Activated CD8-positive, alpha-beta memory T cell treated with anti-CD3 and anti-CD28 coated beads, Interleukin-2, amount 50 U/mL, for 48 hours (primary cell): ENCODE results near the gene TIMM50.
"Not testable (repeated sequence)": the region's sequence is repeated elsewhere in the genome, so short reads cannot be mapped to it uniquely, and the experiment has no call there.

Source experiments
- DNase-seq: peaks from one replicate; pipeline ENCODE4 v3.0.0-alpha.2; 2020

The TIMM50 gene

DNA sequence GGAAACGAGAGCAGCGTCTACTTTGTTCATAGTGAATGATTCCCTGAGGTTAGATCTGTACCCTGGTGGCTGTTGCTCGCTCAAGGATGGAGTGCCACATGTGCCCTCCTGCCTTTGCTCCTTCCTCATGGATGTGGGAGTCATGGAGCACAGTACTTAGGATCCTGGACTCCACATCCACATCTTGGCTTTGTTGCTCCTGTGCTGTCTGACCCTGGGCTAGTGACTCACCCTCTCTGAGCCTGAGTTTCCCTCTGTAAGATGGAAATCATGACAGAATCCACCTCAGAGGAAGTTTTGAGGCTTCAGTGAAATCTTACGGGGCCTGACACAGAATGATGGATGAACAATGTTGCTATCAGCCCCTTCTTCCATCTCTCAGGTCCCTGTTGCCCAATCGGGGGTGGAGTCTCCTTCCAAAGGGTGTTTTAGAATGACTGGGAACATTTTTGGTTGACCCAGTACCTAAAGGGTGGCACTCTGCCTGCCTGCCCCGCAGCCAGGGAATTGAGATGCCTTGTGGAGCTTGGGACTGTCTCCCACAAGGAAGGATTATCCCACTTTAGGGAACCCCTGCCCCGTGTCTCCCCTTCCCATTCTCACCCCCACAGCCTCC lies 9.8 kb upstream of the TIMM50 start:
- no peak for DNase-seq

DNA sequence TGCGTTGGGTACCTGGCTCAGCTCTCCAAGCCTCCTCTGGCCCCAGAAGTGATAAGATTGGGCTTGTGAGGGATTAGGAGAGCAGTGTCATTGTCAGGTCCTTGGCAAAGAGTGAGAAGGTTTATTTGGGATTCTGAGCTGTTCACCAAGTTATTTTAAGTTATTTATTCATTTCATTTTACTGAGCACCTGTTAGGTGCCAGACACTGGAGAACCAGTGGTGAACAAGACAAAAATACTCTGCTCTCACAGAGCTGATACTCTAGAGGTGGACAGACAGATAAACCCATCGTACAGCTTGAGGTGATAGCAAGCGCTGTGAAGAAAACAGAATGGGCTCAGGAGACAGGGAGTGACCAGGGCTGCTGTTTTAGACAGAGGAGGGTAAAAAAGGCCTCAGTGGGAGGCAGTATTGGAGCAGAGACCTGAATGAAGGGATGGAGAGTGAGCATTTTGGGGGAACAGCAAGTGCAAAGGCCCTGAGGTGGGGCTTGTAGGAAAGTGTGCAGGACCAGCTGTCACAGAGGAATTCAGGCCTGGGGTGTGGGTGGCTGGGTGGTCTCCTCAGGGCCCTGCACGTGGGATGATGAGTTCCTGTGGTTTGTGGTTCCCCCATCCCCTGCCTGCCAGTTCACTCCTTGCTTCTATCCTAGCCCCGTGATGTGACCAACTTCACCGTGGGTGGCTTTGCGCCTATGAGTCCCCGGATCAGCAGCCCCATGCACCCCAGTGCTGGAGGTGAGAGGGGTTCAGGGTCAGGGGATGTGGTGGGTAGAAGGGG lies 8.7 kb upstream of the TIMM50 start:
- DNase-seq: no peak

DNA sequence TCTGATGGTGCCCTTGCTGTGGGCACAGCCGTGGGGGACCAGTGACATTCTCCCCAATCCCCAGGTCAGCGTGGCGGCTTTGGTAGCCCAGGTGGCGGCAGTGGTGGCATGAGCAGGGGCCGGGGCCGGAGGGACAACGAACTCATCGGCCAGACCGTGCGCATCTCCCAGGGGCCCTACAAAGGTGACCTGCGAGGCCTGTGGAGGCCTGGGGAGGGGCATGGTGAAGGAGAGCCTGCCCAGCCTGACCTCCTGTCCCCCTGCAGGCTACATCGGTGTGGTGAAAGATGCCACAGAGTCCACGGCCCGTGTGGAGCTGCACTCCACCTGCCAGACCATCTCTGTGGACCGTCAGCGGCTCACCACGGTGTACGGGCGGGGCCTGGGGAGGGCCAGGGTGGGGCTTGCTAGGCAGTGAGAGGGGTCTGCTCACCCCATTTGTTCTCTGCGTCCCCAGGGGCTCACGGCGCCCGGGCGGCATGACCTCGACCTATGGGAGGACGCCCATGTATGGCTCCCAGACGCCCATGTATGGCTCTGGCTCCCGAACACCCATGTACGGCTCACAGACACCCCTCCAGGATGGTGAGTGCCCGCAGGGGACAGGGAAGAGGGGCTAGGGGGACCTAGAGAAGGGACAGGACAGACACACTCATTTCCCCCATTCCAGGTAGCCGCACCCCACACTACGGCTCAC lies 7.7 kb upstream of the TIMM50 start:
- DNase-seq: no peak

DNA sequence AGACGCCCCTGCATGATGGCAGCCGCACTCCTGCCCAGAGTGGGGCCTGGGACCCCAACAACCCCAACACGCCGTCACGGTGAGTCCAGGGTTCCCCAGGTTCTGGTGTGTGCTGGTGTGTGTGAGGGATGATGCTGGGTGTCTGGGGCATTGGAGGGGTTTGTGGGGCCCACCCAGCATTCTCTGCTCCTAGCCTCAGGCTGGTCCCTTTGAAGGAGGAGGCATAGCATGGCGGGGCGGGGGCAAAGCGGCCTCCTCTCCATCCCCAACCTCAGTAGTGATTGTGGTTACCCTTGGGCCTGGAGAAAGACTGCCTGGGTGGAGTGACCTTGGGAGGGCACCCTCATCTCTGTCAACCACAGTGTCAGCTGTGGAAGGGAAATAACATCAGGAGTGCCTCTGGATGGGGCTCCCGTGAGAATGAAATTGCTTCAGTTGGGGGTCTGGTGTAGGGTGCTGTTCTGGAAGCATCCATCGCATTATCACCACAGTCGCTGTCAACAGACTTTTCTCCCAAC lies 7.1 kb upstream of the TIMM50 start:
- DNase-seq: no peak

DNA sequence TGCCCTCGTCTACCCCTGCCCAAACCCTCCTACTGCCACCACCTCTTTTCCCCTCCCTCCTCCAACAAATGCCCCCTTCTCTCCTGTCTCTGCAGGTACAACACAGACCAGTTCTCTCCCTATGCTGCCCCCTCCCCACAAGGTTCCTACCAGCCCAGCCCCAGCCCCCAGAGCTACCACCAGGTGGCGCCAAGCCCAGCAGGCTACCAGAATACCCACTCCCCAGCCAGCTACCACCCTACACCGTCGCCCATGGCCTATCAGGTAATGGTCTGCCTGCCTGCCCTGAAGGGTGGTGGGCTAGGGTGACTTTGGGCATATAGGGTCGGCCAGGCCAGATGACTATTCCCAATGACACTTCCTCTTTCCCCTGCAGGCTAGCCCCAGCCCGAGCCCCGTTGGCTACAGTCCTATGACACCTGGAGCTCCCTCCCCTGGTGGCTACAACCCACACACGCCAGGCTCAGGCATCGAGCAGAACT lies 6.5 kb upstream of the TIMM50 start:
- DNase-seq: peak; percentile 89

DNA sequence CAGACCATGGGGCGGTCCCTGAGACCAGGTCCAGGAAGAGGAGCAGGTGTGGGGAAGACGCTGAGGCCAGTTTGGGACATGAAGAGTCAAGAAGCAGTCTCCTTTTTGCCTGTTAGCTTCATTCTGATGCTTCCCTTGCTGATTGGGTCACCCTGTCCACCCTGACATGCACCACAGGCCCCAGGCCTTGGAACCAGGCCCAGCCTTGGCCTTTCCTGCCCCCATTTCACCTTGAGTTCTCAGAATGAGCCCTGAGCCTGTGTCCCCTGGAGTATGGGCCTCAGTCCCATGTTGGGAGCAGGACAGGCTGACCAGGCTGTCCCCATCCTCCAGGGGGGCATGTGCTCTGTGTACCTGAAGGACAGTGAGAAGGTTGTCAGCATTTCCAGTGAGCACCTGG lies 4.9 kb upstream of the TIMM50 start:
- no peak for DNase-seq

DNA sequence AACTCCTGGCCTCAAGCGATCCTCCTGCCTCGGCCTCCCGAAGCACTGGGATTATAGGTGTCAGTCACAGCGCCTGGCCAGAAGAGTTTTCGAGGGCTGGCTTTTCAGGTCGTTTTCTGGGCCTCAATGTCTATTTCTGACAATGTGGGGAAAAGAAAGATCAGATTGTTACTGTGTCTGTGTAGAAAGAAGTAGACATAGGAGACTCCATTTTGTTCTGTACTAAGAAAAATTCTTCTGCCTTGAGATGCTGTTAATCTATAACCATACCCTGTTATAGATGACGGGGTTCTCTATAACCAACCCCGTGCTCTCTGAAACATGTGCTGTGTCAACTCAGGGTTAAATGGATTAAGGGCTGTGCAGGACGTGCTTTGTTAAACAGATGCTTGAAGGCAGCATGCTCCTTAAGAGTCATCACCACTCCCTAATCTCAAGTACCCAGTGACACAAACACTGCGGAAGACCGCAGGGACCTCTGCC lies 1.3 kb upstream of the TIMM50 start:
- DNase-seq: not testable (repeated sequence)

DNA sequence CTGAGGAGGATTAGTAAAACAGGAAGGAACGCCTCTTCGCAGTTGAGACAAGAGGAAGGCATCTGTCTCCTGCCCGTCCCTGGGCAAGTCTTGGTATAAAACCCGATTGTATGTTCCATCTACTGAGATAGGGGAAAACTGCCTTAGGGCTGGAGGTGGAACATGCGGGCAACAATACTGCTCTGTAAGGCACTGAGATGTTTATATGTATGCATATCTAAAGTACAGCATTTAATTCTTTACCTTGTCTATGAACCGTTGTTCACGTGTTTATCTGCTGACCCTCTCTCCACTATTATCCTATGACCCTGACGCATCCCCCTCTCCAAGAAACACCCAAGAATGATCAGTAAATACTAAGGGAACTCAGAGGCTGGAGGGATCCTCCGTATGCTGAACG lies 722 bp upstream of the TIMM50 start:
- no peak for DNase-seq

DNA sequence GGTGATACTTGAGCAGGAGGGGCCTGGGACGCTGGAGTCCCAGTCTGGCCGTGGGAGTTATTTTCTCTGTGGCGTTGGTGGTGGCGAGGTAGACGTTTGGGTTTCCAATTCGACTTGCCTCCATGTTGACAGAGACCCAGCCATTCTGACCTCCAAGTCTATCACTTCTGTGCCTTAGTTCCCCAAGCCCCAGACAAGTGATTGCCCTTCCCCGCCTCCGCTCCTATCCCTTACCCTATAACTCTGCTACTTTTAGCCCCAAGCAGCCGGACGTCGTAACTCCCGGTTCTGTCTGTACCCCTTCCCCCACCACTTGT lies 549 bp downstream of the TIMM50 start:
- no peak for DNase-seq

DNA sequence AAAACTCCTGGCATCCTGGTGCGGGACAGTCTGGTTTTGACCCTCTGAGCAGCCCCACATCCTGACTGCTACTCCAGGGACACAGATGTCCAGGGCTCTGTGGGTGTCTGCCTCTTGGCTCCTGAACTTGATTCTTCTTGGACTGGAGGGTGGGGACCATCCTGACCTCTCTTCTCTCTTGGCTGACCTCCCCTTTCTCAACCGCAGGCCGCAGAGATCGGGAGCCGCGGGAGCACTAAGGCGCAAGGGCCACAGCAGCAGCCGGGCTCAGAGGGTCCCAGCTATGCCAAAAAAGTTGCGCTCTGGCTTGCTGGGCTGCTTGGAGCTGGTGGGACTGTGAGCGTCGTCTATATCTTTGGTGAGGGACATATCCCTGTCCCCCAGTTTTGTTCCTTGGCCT lies 1.0 kb downstream of the TIMM50 start:
- DNase-seq: no peak

DNA sequence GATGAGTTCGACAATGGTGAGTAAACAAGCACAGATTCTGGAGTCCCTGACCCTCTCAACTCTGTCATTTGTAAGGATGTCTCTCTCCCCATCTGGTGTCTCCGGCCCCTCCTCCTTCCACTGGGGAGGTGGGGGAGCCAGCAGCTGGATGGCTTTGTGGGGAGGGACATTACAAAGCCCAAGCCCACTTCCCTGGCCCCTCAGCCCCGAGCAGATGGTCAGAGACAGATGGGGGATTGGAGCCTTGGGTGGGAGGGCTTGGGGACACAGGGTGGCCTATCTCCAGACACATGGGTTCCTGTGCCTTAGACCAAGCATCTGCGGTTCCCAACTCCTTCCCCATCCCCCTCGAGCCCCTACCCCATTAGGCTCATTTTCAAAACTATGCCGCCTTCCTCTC lies 2.5 kb downstream of the TIMM50 start:
- no peak for DNase-seq

DNA sequence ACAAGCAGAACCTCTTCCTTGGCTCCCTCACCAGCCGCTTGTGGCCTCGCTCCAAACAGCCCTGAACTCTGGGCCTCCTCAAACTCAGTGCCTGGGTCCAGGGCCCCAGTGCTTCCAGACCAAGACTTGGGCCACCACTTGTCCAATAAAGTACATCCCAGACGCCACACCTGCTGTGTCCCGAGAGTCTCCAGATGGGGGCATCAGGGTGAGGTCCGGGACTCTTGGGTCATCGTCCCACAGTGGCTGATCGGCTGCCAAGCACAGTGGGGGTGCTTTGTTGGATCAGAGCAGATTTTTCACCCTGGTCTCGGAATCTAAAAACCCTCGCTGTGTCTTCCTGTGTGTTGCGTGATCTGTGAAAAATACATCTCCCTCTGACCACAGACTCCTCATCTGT lies 9.1 kb downstream of the TIMM50 start:
- no peak for DNase-seq

DNA sequence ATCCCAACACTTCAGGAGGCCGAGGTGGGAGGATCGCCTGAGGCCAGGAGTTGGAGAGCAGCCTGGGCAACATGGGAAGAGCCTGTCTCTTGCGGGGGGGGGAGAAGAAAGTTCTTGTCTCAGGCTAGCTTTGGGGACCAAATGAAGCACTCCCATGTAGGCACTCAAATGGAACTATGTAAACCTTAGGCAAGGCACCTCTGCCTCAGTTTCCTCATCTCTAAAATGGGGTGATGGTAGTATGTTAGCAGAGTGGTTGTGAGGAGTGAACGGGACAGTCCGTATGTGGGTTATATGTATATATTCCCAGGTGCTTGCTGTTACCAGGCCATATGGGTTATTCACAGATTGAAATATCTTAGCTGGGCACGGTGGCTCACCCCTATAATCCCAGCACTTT lies 11.6 kb downstream of the TIMM50 start:
- no peak for DNase-seq

DNA sequence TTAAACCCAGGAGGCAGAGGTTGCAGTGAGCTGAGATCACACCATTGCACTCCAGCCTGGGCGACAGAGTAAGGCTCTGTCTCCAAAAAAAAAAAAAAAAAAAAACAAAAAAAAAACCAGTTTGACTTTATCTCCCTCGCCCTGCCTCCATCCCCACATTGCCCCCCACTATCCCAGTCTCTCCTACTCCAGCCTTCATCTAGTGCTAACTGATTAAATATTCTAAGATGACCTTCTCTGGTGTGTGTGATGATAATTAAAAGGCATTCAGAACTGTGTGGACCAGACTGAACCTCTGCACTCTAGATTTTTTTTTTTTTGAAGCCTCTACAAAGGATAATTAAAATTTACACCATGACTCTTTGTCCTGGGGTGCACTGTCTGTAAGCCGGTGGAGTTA lies 12.2 kb downstream of the TIMM50 start:
- no peak for DNase-seq

DNA sequence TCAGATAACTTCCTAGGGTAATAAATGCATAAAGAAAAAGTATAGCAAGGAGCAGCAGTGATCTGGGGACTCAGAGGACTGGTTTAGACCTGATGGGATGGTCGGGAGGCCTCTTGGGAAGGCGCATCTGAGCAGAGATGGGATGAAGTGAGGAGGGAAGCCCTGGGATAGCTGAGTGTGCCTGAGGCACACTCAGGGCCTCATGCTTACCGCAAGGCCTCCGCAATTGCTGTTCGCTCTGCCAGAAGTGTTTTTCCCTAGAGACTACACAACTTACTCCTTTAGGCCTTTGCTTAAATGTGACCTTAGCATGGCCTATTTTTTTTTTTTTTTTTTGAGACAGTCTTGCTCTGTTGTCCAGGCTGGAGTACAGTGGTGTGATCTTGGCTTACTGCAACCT lies 14.0 kb downstream of the TIMM50 start:
- DNase-seq: no peak

DNA sequence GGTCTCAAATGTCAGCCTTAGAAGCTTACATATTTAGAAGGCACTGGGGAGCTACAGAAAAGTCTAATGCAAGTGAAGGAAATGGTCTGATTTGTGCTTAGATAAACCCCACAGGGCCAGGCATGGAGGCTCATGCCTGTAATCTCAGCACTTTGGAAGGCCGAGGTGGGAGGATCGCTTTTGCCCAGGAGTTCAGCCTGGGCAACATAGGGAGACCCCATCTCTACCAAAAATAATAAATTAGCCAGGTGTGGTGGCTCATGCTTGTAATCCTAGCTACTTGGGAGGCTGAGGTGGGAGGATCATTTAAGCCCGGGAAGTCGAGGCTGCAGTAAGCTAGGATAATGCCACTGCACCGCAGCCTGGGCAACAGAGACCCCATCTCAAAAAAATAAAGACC lies 15.4 kb downstream of the TIMM50 start:
- no peak for DNase-seq

DNA sequence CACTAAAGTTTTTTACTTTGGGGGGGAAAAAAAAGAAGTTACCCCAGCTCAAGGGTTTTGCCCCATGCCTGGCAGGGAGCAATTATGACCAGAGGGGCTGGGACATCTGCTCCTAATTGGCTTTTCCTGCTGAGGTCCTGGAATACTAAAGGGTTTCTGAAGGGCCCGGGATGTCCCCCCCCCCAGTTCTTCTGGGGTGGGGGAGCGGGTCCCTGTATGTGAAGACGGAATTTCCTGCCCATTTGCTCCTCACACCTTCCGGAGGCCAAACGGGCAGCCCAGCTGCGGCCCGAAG lies 17.0 kb downstream of the TIMM50 start:
- DNase-seq: no peak

DNA sequence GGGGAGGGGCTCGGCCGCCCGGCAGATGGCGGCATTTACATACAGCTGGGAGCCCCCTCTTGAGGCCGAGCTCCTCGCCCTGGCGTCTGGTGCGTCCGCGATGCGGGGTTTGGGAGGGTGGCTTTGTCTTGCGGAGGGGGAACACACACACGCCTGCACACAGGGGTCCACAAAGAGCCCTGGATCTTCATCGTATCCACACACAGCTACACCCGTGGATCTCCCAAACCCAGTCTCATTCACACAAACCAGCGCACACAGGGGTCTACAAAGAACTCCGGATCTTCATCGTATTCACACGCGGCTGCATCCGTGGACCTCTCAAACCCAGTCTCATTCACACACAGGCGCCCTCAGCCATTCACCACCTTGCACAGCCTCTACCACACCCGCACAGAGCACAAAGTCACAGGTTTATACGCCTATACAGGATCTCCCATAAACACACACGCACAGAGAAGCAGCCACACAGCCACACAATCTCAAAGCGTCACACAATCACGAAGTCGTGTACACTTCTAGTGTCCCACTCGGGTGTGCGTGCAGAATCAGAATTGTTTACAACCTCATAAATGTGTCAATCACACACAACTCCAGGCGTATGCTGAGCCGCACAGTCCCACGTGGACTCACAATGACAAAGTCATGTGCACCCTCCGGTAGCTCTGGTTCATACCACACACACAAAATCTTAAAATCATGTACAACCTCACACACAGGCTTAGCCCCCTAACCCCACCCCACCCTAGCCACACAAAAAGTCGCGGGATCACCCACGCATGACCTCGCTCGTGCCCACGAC lies 17.6 kb downstream of the TIMM50 start:
- peak; percentile 64 for DNase-seq

DNA sequence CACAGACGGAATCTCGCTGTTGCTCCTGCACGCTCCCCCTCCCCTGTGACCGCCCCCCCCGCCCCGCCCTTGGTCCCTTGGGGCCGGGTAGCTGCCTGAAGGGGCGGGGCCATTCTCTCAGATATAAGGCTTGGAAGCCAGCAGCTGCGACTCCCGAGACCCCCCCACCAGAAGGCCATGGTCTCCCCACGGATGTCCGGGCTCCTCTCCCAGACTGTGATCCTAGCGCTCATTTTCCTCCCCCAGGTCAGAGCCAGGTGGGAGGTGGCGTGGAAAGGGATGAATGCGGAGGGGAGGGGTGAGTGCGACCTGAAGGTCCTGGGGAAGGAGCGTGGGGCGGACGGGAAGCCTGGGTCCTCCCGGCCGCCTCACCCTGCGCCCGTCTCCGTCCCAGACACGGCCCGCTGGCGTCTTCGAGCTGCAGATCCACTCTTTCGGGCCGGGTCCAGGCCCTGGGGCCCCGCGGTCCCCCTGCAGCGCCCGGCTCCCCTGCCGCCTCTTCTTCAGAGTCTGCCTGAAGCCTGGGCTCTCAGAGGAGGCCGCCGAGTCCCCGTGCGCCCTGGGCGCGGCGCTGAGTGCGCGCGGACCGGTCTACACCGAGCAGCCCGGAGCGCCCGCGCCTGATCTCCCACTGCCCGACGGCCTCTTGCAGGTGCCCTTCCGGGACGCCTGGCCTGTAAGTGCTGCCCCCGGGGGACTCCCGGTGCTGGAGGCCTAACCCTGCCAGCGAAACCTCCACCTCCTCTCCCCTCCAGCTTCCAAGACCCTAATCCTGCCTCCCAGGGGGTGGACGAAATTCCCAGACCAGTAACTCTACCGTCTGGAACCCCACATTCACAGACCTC lies 18.4 kb downstream of the TIMM50 start, which contains the start of gene DLL3:
TSS of gene DLL3 (plus strand) at position 150 of the 845 bp plus-strand sequence. CDS start at position 178, 28 bp downstream.
- DNase-seq: peak; percentile 66

DNA sequence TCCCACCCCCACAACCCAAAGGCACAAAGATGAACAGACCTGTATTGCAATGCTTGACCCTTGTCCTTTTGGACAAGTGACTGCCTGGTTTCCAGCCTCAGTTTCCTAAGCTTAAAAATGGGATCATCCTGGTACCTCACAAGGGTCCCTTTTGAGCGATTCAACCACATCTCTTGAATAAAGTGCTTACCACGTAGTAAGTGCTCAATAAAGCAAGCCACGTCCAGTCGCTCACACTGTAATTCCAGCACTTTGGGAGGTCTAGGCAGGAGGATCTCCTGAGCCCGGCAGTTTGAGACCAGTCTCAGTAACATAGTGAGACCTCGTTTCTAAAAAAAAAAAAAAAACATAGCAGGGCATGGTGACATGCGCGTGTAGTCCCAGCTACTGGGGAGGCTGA lies 19.3 kb downstream of the TIMM50 start:
- DNase-seq: no peak

DNA sequence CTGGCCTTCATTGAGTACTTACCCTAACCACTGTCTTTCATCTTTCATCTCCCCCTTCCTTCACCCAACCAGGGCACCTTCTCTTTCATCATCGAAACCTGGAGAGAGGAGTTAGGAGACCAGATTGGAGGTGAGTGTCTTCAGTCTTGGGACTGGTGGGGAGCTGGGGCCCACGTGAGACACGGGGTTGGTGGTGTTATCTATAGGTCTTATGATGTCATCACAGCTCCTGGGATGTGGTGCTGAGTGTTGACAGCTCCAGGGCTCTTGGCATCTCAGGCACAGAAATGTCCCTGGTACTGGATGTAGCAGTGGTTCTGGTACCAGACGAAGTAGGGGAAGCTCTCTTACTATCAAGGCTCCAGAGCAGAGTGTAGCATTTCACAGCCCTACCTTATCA lies 19.9 kb downstream of the TIMM50 start:
- DNase-seq: no peak

DNA sequence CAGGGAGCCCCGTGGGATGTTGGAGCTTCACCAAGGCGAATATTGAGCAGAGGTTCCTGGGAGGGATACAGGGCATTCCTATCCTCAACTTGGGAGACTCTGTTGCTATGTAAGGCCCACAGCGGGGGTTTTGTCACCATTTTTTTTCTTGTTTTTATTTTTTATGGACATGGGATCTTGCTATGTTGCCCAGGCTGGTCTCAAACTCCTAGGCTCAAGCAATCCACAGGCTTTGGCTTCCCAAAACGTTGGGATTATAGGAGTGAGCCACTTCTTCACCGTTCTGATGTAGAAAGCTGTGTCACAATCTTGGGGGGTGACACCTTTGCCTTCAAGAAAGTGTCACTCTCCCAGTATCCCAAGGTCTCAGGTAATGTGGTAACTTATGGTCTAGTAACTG lies 20.7 kb downstream of the TIMM50 start:
- DNase-seq: no peak
